OCI-LY7 (cell line): ENCODE measurements around the gene SHQ1. TPM values are rescaled to one million over a fixed set of nuclear protein-coding genes. Genes with fewer than 3 reads are reported as not detected.

Experiments
- BruUV-seq: library from RNA; stranded (reverse); fragments of 400-500 nt; replicated peaks from 2 replicates; lab custom pipeline; 2021; lab: Mats Ljungman, UMichigan
- CTCF ChIA-PET: fragments of 300-600 bp; sonication (Branson Sonifier 250); formaldehyde crosslinking; loops from one replicate; lab custom pipeline; 2022; ENCODE audit warnings: antibody characterized with exemption; ENCODE audit not compliant: unreplicated experiment; lab: Charles Lee
- POLR2A ChIA-PET: fragments of 300-600 bp; sonication (Branson Sonifier 250); formaldehyde crosslinking; loops from one replicate; lab custom pipeline; 2022; ENCODE audit warnings: antibody characterized with exemption; lab: Charles Lee
- DNase-seq: peaks from one replicate; pipeline ENCODE4 v3.0.0-alpha.2; 2015; ENCODE audit warnings: low spot score
- H2AFZ ChIP-seq: fragments of 200-600 bp; sonication (generic), shearing (Covaris generic); 2 replicates; pipeline ENCODE4 v1.6.1; 2014; ENCODE audit warnings: mild to moderate bottlenecking, antibody characterized with exemption, low read length, moderate library complexity
- H3K27ac ChIP-seq: fragments of 200-600 bp; sonication (generic); 2 replicates; pipeline ENCODE4 v1.5.1; 2014; ENCODE audit warnings: mixed run types, low read depth, mild to moderate bottlenecking, moderate library complexity, low read length, inconsistent platforms; ENCODE audit not compliant: poor library complexity, severe bottlenecking
- H3K36me3 ChIP-seq: fragments of 200-600 bp; sonication (generic); 2 replicates; pipeline ENCODE4 v1.6.1; 2014; ENCODE audit warnings: mild to moderate bottlenecking, antibody characterized with exemption, low read length, moderate library complexity, mixed read lengths; ENCODE audit not compliant: insufficient read depth
- H3K4me1 ChIP-seq: fragments of 200-600 bp; sonication (generic); 2 replicates; pipeline ENCODE4 v1.5.1; 2014; ENCODE audit warnings: mild to moderate bottlenecking, low read length; ENCODE audit not compliant: insufficient read depth, poor library complexity, severe bottlenecking
- H3K4me2 ChIP-seq: fragments of 200-600 bp; sonication (generic); 2 replicates; pipeline ENCODE4 v1.6.1; 2014; ENCODE audit warnings: mild to moderate bottlenecking, low read length
- H3K4me3 ChIP-seq: fragments of 200-600 bp; sonication (generic); 2 replicates; pipeline ENCODE4 v1.5.1; 2014; ENCODE audit warnings: mild to moderate bottlenecking, low read depth, low read length; ENCODE audit not compliant: poor library complexity, severe bottlenecking
- H3K79me2 ChIP-seq: fragments of 200-600 bp; sonication (generic); 2 replicates; pipeline ENCODE4 v1.6.1; 2016; ENCODE audit warnings: low read depth, mild to moderate bottlenecking, low read length, moderate library complexity, mixed read lengths; ENCODE audit not compliant: insufficient read depth
- H3K9me2 ChIP-seq: fragments of 200-600 bp; sonication (generic); 2 replicates; pipeline ENCODE4 v1.6.1; 2016; ENCODE audit warnings: mild to moderate bottlenecking, low read length, mixed read lengths; ENCODE audit not compliant: insufficient read depth
- H3K9me3 ChIP-seq: fragments of 200-600 bp; sonication (generic); 2 replicates; pipeline ENCODE4 v1.6.1; 2014; ENCODE audit warnings: mild to moderate bottlenecking, mixed run types, low read length, mixed read lengths
- H4K20me1 ChIP-seq: fragments of 200-600 bp; sonication (generic); 2 replicates; pipeline ENCODE4 v1.6.1; 2014; ENCODE audit warnings: mild to moderate bottlenecking, antibody characterized with exemption, low read length, moderate library complexity, mixed read lengths; ENCODE audit not compliant: insufficient read depth
- CTCF ChIP-seq: fragments of 200-600 bp; sonication (generic); conservative IDR thresholded peaks from 2 replicates; pipeline ENCODE4 v1.5.1; 2014; ENCODE audit warnings: mild to moderate bottlenecking, antibody characterized with exemption, low read length, moderate library complexity, mixed read lengths
- EZH2phosphoT487 ChIP-seq: fragments of 200-600 bp; sonication (generic); IDR thresholded peaks from 2 replicates; pipeline ENCODE4 v1.6.1; 2018; ENCODE audit warnings: low read depth, borderline replicate concordance, mild to moderate bottlenecking, mixed run types, antibody characterized with exemption, low read length, moderate library complexity, mixed read lengths
- intact Hi-C: fragments of 100-400 bp; cut with micrococcal nuclease; formaldehyde crosslinking; loops from one replicate; pipeline ENCODE4 v1.10.0; 2022; ENCODE audit not compliant: unreplicated experiment
- total RNA-seq, 2 experiments: library from RNA; depleted of rRNA in 1 of 2; stranded (reverse); fragments of >200 nt in 1 of 2; shearing (Covaris generic) in 1 of 2; gene quantifications; 2 replicates each; pipeline ENCODE4 v1.2.3, GENCODE V29; 2014 to 2022

The SHQ1 gene
- total RNA-seq, 2 experiments from 2014 or later, result 19.7 to 34.9 TPM

- Histone ChIP-seq H3K9me2 (no peaks in the 10 kb centered on the region), H4K20me1 (no peaks in the 10 kb centered on the region), H2AFZ (no peak overlapping the region), H3K9me3 (no peaks in the 10 kb centered on the region), H3K79me2 (no peaks in the 10 kb centered on the region), H3K4me3 (no peak overlapping the region), H3K27ac (no peak overlapping the region), H3K36me3 (peaks cover 45% of the 10 kb centered on the region), H3K4me1 (peaks cover 21% of the 10 kb centered on the region), H3K4me2 (no peak overlapping the region)
- ChIA-PET CTCF (no interaction called here), POLR2A (interaction anchor here (0.7 to 1.5 kb wide), 4 partner anchors 9 to 501 kb away, joined by 3 to 4 read pairs (median 4); no protein-coding TSS in a partner anchor)
- TF ChIP-seq CTCF, result peak; percentile 16; the same call in 1 of the 2 replicates
- TF ChIP-seq EZH2phosphoT487, result no peak
- DNase-seq, result peak; percentile 10
- no TSS peak for BruUV-seq
- intact Hi-C loops, result loop anchor here (10.0 kb wide), 2 partner anchors 287 to 857 kb away; no protein-coding TSS in a partner anchor
Observed at GRCh38 chr3:72811571-72811970, 36.7 kb downstream of the SHQ1 start.

- Histone ChIP-seq H3K4me3 (no peak overlapping the region), H3K4me2 (no peak overlapping the region), H3K79me2 (no peaks in the 10 kb centered on the region), H3K27ac (no peak overlapping the region), H2AFZ (no peak overlapping the region), H3K9me3 (no peaks in the 10 kb centered on the region), H3K4me1 (peaks cover 14% of the 10 kb centered on the region), H3K9me2 (no peaks in the 10 kb centered on the region), H4K20me1 (no peaks in the 10 kb centered on the region), H3K36me3 (peaks cover 40% of the 10 kb centered on the region)
- no peak for DNase-seq
- intact Hi-C loops, result loop anchor here (10.0 kb wide), 2 partner anchors 286 to 856 kb away; no protein-coding TSS in a partner anchor
- BruUV-seq, result no TSS peak
- TF ChIP-seq CTCF, result no peak
- TF ChIP-seq EZH2phosphoT487, result no peak
- ChIA-PET POLR2A (interaction anchor here (0.7 to 1.5 kb wide), 4 partner anchors 9 to 501 kb away, joined by 3 to 4 read pairs (median 4); no protein-coding TSS in a partner anchor), CTCF (no interaction called here)
Observed at GRCh38 chr3:72810659-72811434, 37.4 kb downstream of the SHQ1 start.
